Measurements from ENCODE around the gene ACACB.

ACACB gene

GRCh38 chr12:109286252-109286651 is 169.9 kb downstream of the ACACB start:
- in situ Hi-C loops (cut with MboI; ENCODE audit: low pct_unique_long_range_greater_than_20kb, low sequenced_read_pairs): no loop called here

GRCh38 chr12:109286652-109287051 is 170.3 kb downstream of the ACACB start:
- in situ Hi-C loops (cut with MboI; ENCODE audit: low pct_unique_long_range_greater_than_20kb, low sequenced_read_pairs): no loop called here

More at GRCh38 chr12:109286252-109286651, 169.9 kb downstream of the ACACB start:
- no peak for DNase-seq

GRCh38 chr12:109287181-109287580 is 170.8 kb downstream of the ACACB start:
- in situ Hi-C loops (cut with MboI; ENCODE audit: low pct_unique_long_range_greater_than_20kb, low sequenced_read_pairs): no loop called here
- DNase-seq: no peak

More at GRCh38 chr12:109286652-109287051, 170.3 kb downstream of the ACACB start:
- no peak for DNase-seq

- no peak for DNase-seq
- in situ Hi-C loops (cut with MboI; ENCODE audit: low pct_unique_long_range_greater_than_20kb, low sequenced_read_pairs): no loop called here
These were observed 171.6 kb downstream of the ACACB start for GRCh38 chr12:109287811-109288469.

GRCh38 chr12:109288571-109288970 is 172.2 kb downstream of the ACACB start:
- in situ Hi-C loops (cut with MboI; ENCODE audit: low pct_unique_long_range_greater_than_20kb, low sequenced_read_pairs): no loop called here

GRCh38 chr12:109289004-109289403 is 172.6 kb downstream of the ACACB start:
- DNase-seq: no peak
- in situ Hi-C loops (cut with MboI; ENCODE audit: low pct_unique_long_range_greater_than_20kb, low sequenced_read_pairs): no loop called here

More at GRCh38 chr12:109288571-109288970, 172.2 kb downstream of the ACACB start:
- no peak for DNase-seq

GRCh38 chr12:109289551-109289950 is 173.2 kb downstream of the ACACB start:
- DNase-seq: no peak
- in situ Hi-C loops (cut with MboI; ENCODE audit: low pct_unique_long_range_greater_than_20kb, low sequenced_read_pairs): no loop called here

GRCh38 chr12:109290061-109290460 is 173.7 kb downstream of the ACACB start:
- in situ Hi-C loops (cut with MboI; ENCODE audit: low pct_unique_long_range_greater_than_20kb, low sequenced_read_pairs): no loop called here
- DNase-seq: no peak

- DNase-seq: no peak
- in situ Hi-C loops (cut with MboI; ENCODE audit: low pct_unique_long_range_greater_than_20kb, low sequenced_read_pairs): no loop called here
These were observed 174.7 kb downstream of the ACACB start for GRCh38 chr12:109291117-109291516.

- in situ Hi-C loops (cut with MboI; ENCODE audit: low pct_unique_long_range_greater_than_20kb, low sequenced_read_pairs): no loop called here
- no peak for DNase-seq
These were observed 175.3 kb downstream of the ACACB start for GRCh38 chr12:109291521-109292341.

- in situ Hi-C loops (cut with MboI; ENCODE audit: low pct_unique_long_range_greater_than_20kb, low sequenced_read_pairs): no loop called here
- no peak for DNase-seq
These were observed 175.9 kb downstream of the ACACB start for GRCh38 chr12:109292342-109292711.

GRCh38 chr12:109293106-109293505 is 176.7 kb downstream of the ACACB start:
- in situ Hi-C loops (cut with MboI; ENCODE audit: low pct_unique_long_range_greater_than_20kb, low sequenced_read_pairs): no loop called here
- DNase-seq: no peak

GRCh38 chr12:109294286-109294796 is 178.0 kb downstream of the ACACB start:
- in situ Hi-C loops (cut with MboI; ENCODE audit: low pct_unique_long_range_greater_than_20kb, low sequenced_read_pairs): no loop called here
- DNase-seq: no peak

- in situ Hi-C loops (cut with MboI; ENCODE audit: low pct_unique_long_range_greater_than_20kb, low sequenced_read_pairs): no loop called here
- no peak for DNase-seq
These were observed 179.5 kb downstream of the ACACB start for GRCh38 chr12:109295764-109296425.

GRCh38 chr12:109296431-109296830 is 180.0 kb downstream of the ACACB start:
- in situ Hi-C loops (cut with MboI; ENCODE audit: low pct_unique_long_range_greater_than_20kb, low sequenced_read_pairs): no loop called here
- DNase-seq: no peak

- DNase-seq: no peak
- in situ Hi-C loops (cut with MboI; ENCODE audit: low pct_unique_long_range_greater_than_20kb, low sequenced_read_pairs): no loop called here
These were observed 183.5 kb downstream of the ACACB start for GRCh38 chr12:109299849-109300248.

- in situ Hi-C loops (cut with MboI; ENCODE audit: low pct_unique_long_range_greater_than_20kb, low sequenced_read_pairs): no loop called here
- DNase-seq: no peak
These were observed 185.3 kb downstream of the ACACB start for GRCh38 chr12:109301643-109302168.

- in situ Hi-C loops (cut with MboI; ENCODE audit: low pct_unique_long_range_greater_than_20kb, low sequenced_read_pairs): no loop called here
These were observed 186.0 kb downstream of the ACACB start for GRCh38 chr12:109302358-109302757.

GRCh38 chr12:109302770-109303169 is 186.4 kb downstream of the ACACB start:
- DNase-seq: no peak
- in situ Hi-C loops (cut with MboI; ENCODE audit: low pct_unique_long_range_greater_than_20kb, low sequenced_read_pairs): no loop called here

More at GRCh38 chr12:109302358-109302757, 186.0 kb downstream of the ACACB start:
- DNase-seq: no peak

Data from KBM-7 (cell line).